Colonic mucosa (tissue), 4 donors: ENCODE data around the gene SLC30A10. TPM values are rescaled to one million over a fixed set of nuclear protein-coding genes. Genes with fewer than 3 reads are reported as not detected.
"Not testable (repeated sequence)": the region's sequence is repeated elsewhere in the genome, so short reads cannot be mapped to it uniquely, and the experiment has no call there.

Experiments used
- DNase-seq: peaks from one replicate; pipeline ENCODE4 v3.0.0-alpha.2; 2020
- H3K27ac ChIP-seq: fragments of 200-600 bp; one replicate; pipeline ENCODE4 v1.8.0; 2021
- H3K27me3 ChIP-seq: fragments of 200-600 bp; one replicate; pipeline ENCODE4 v1.8.0; 2021
- H3K36me3 ChIP-seq: fragments of 200-600 bp; one replicate; pipeline ENCODE4 v1.8.0; 2021
- H3K4me1 ChIP-seq: fragments of 200-600 bp; one replicate; pipeline ENCODE4 v1.8.0; 2021; ENCODE audit warnings: mild to moderate bottlenecking
- H3K4me3 ChIP-seq: fragments of 200-600 bp; one replicate; pipeline ENCODE4 v1.8.0; 2021
- H3K9ac ChIP-seq, 2 donors: one replicate each; pipeline ENCODE4 v1.7.0; 2013; ENCODE audit warnings: control low read depth in 2 of 2, low read depth in 2 of 2, low read length in 2 of 2
- H3K9me3 ChIP-seq: fragments of 200-600 bp; one replicate; pipeline ENCODE4 v1.8.0; 2021
- CTCF ChIP-seq: fragments of 200-600 bp; IDR thresholded peaks from one replicate; pipeline ENCODE4 v1.8.0; 2022; ENCODE audit warnings: antibody characterized with exemption, mild to moderate bottlenecking
- intact Hi-C: fragments of 100-400 bp; cut with DNase I; formaldehyde crosslinking; loops from one replicate; pipeline ENCODE4 v1.14.1; 2022
- total RNA-seq, 2 donors: library from RNA; stranded (reverse); fragmentation: NEBNext Ultra II Directional in 1 of 2; extraction: Animal tissue kit (Norgen Biotek cat#: 25700) in 1 of 2; gene quantifications; one replicate each; pipeline ENCODE4 v1.2.1, GENCODE V29; 2021
- donor health status: healthy.
- donor health status: DM: no; HTN: no; CAD: no.
- donor health status: DM: no; HTN: no; CAD: no.

Gene SLC30A10
- total RNA-seq, 2 donors from 2014 or later: 10.5 to 32.3 TPM

DNA sequence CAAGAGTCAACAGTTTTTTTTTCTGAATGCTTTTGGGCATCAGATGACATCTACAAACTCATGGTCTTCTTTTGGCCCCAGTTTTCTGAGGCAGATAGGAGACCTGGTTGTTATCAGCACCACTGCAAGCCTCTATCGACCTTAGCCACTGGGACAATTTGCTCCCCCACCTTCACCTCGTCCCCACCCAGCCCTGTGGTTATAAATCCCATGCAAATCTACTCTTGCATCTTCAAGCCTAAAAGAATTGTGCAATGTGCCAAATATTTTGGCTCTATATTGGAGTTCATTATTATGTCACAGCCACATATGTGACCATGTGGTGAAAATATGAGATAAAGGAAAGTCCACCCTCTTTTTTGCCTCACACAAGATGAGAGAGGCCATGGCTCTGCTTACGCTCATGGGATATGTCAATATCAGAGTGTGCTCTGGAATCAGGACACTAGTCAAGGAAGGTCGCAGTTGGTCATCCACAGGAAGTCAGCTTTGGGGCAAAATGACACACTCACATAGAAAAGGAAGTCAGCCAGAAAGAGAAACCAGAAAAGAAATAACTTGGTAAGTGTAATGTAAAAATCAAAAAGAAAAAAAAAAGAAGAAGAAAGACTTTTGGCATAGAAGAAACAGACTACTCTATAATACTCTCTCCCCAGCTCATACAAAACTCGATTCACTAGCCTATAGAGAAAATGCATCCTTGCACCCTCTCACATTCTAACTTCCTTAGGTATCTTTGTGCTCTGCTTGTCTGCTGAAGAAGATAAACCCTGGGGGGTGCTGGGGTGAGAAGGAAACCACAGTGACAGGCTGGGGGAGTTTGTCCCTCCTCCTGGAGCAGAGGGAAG is 21.2 kb downstream of the SLC30A10 start:
- no peak overlapping the region for H3K4me3 ChIP-seq
- H3K36me3 ChIP-seq: no peaks in the 10 kb centered on the region
- H3K27ac ChIP-seq: no peak overlapping the region
- H3K9me3 ChIP-seq: no peaks in the 10 kb centered on the region
- no peak for DNase-seq
- peaks cover 4% of the 10 kb centered on the region for H3K27me3 ChIP-seq
- no peaks in the 10 kb centered on the region for H3K4me1 ChIP-seq
- TF ChIP-seq CTCF: no peak
- intact Hi-C loops: no loop called here
- no peak overlapping the region for H3K9ac ChIP-seq

DNA sequence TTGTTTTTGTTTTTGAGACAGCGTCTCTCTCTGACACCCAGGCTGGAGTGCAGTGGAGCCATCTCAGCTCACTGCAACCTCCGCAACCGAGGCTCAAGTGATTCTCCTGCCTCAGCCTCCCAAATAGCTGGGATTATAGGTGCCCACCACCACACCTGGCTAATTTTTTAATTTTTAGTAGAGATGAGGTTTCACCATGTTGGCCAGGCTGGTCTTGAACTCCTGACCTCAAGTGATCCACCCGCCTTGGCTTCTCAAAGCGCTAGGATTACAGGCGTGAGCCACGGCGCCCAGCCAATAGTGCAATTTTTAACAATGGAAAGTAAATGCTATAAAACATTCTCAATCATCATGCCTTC is 21.8 kb downstream of the SLC30A10 start:
- H3K4me1 ChIP-seq, H3K9me3 ChIP-seq, H3K27ac ChIP-seq, H3K27me3 ChIP-seq, H3K9ac ChIP-seq, intact Hi-C loops, H3K36me3 ChIP-seq, DNase-seq, H3K4me3 ChIP-seq: not testable (repeated sequence)

DNA sequence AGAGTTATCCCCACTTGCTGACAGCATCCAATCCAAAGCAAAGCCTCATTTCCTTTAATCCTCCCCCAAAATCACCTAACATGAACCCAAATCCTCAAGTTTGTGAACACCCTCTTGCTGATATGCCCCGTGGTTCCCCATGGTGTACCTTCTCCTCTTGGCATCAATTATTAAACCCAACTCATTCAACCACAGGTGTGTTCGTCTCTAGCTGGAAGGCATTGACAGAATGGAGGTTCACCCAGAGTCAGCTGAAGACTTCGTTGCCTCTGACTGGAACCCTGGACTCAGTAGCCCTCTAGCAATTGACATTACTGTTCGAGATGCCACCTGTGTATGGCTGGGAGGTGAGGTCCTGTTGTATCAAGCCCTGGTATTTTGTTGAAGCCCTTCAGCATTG is 22.8 kb downstream of the SLC30A10 start:
- no peak overlapping the region for H3K9ac ChIP-seq
- no peak for DNase-seq
- peaks cover 4% of the 10 kb centered on the region for H3K27me3 ChIP-seq
- TF ChIP-seq CTCF: no peak
- no peak overlapping the region for H3K27ac ChIP-seq
- H3K9me3 ChIP-seq: no peaks in the 10 kb centered on the region
- no peaks in the 10 kb centered on the region for H3K36me3 ChIP-seq
- intact Hi-C loops: no loop called here
- no peak overlapping the region for H3K4me3 ChIP-seq
- no peaks in the 10 kb centered on the region for H3K4me1 ChIP-seq

DNA sequence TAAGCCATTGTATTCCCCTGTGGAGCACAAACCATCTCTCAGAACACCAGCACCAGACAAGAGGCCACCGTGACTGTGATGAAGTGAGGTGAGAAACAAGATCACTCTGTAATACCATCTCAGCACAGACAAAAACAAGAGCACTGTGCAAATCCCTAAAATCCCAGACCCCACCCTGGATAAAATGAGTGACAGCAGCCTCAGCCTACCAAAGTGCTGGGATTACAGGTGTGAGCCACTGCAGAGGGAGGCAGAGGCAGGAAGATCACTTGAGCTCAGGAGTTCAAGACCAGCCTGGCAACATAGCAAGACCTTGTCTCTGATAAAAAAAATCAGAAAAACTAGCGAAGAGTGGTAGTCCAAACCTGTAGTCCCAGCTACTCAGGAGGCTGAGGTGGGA is 23.4 kb downstream of the SLC30A10 start:
- intact Hi-C loops: no loop called here
- Histone ChIP-seq H3K9me3 (no peaks in the 10 kb centered on the region), H3K27me3 (peaks cover 4% of the 10 kb centered on the region), H3K4me3 (no peak overlapping the region), H3K36me3 (no peaks in the 10 kb centered on the region), H3K4me1 (no peaks in the 10 kb centered on the region), H3K27ac (no peak overlapping the region), H3K9ac (no peak overlapping the region)
- no peak for DNase-seq
- no peak for TF ChIP-seq CTCF

DNA sequence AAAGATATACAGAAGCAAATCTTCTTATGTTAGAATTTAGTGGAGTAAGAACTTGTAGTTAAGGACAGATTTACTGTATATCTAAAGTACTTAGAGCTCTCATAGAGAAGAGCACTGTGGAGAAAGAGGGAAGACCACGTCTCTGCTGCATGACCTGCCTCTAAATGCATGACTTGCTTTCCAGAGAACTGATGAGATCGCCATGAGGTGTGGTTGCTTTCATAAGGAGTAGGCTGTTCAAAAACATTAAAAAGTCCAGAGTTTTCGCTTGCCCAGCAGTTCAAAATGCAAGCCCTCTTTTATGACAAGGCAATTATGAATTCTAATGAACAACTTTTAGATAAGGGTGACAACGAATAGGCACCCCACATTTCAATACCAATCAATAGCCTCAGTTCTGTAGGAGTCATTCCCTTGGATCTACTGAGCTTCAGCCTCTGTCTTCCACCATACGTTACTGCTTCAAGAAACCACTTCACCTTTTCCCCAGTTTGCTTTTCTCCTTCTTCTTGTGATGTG is 24.9 kb downstream of the SLC30A10 start:
- Histone ChIP-seq H3K9ac (no peak overlapping the region), H3K9me3 (no peaks in the 10 kb centered on the region), H3K4me3 (no peak overlapping the region), H3K27ac (no peak overlapping the region), H3K27me3 (peaks cover 10% of the 10 kb centered on the region), H3K36me3 (no peaks in the 10 kb centered on the region), H3K4me1 (no peaks in the 10 kb centered on the region)
- no peak for DNase-seq
- intact Hi-C loops: no loop called here
- no peak for TF ChIP-seq CTCF

DNA sequence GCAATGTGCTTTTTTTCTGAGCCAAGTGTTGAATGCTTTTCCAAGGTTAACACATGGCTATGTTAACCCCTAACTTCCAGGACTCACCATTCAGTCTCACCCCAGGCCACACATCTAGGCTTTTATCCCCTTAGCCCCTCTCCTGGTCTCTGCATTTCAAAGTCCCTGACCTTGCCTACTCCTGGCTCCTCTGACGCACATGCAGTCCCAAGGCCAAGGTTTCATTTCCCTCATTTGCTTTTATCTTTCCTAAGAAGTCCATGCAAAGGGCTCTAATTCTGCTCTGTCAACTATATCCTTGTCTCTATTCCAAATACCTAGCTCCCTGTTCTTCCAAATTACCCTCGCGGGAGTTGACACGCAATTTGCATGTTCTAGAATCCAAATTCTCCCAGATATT is 25.4 kb downstream of the SLC30A10 start:
- Histone ChIP-seq H3K4me1 (no peaks in the 10 kb centered on the region), H3K36me3 (no peaks in the 10 kb centered on the region), H3K4me3 (no peak overlapping the region), H3K9ac (no peak overlapping the region), H3K27ac (no peak overlapping the region), H3K9me3 (no peaks in the 10 kb centered on the region), H3K27me3 (peaks cover 10% of the 10 kb centered on the region)
- no peak for DNase-seq
- intact Hi-C loops: no loop called here
- TF ChIP-seq CTCF: no peak
